IMR-90 (cell line): ENCODE data around the gene CYP2E1. TPM values are rescaled to one million over a fixed set of nuclear protein-coding genes. Genes with fewer than 3 reads are reported as not detected.

ENCODE experiments used
- ATAC-seq: fragments of 200-7000 bp; cut with Tn5 transposase; 2 replicates; pipeline ENCODE4 v1.9.1; 2020; ENCODE audit warnings: low read depth, mild to moderate bottlenecking, moderate library complexity
- BruUV-seq: library from RNA; stranded (reverse); fragments of 400-500 nt; replicated peaks from 2 replicates; lab custom pipeline; 2021; lab: Mats Ljungman, UMichigan
- CTCF ChIA-PET: fragments of 300-600 bp; formaldehyde crosslinking; extraction: SDS; loops from one replicate; lab custom pipeline; 2021; ENCODE audit warnings: antibody characterized with exemption; lab: Yijun Ruan, JAX
- POLR2A ChIA-PET: fragments of 300-600 bp; sonication (Branson Sonifier 250); formaldehyde crosslinking; loops from one replicate; lab custom pipeline; 2022; ENCODE audit warnings: antibody characterized with exemption; ENCODE audit not compliant: unreplicated experiment; lab: Charles Lee
- DNase-seq: peaks from one replicate; pipeline ENCODE4 v3.0.0; 2013
- H2AFZ ChIP-seq: replicated peaks from 2 replicates; pipeline ENCODE3; 2013; ENCODE audit warnings: low read length, mild to moderate bottlenecking; ENCODE audit not compliant: poor library complexity
- H2AK5ac ChIP-seq: 2 replicates; pipeline ENCODE4 v1.6.1; 2013; ENCODE audit warnings: low read depth, low read length, inconsistent platforms
- H2AK9ac ChIP-seq: replicated peaks from 2 replicates; pipeline ENCODE3; 2013; ENCODE audit warnings: mild to moderate bottlenecking, low read depth, low read length, moderate library complexity; ENCODE audit not compliant: poor library complexity
- H2BK120ac ChIP-seq: 2 replicates; pipeline ENCODE4 v1.6.1; 2013; ENCODE audit warnings: low read depth, low read length, inconsistent platforms
- H2BK15ac ChIP-seq: 3 replicates; pipeline ENCODE4 v1.6.1; 2013; ENCODE audit warnings: low read depth, low read length, inconsistent platforms
- H2BK20ac ChIP-seq: 2 replicates; pipeline ENCODE4 v1.6.1; 2013; ENCODE audit warnings: low read depth, mild to moderate bottlenecking, inconsistent platforms, low read length, moderate library complexity
- H2BK5ac ChIP-seq: 2 replicates; pipeline ENCODE4 v1.6.1; 2013; ENCODE audit warnings: mild to moderate bottlenecking, low read depth, low read length, inconsistent platforms; ENCODE audit not compliant: poor library complexity, severe bottlenecking
- H3K14ac ChIP-seq: replicated peaks from 2 replicates; pipeline ENCODE4 v1.6.1; 2013; ENCODE audit warnings: low read depth, low read length, inconsistent platforms
- H3K18ac ChIP-seq: 2 replicates; pipeline ENCODE4 v1.6.1; 2013; ENCODE audit warnings: low read depth, low read length, control low read depth
- H3K23ac ChIP-seq: 2 replicates; pipeline ENCODE4 v1.6.1; 2013; ENCODE audit warnings: low read depth, low read length, inconsistent platforms
- H3K27ac ChIP-seq: 2 replicates; pipeline ENCODE4 v1.5.1; 2013; ENCODE audit warnings: mild to moderate bottlenecking, control low read depth, low read length; ENCODE audit not compliant: insufficient read depth
- H3K27me3 ChIP-seq: 2 replicates; pipeline ENCODE4 v1.6.1; 2013; ENCODE audit warnings: low read length; ENCODE audit not compliant: control insufficient read depth, insufficient read depth
- H3K36me3 ChIP-seq: 2 replicates; pipeline ENCODE4 v1.6.1; 2013; ENCODE audit warnings: low read length, mixed read lengths; ENCODE audit not compliant: control insufficient read depth, insufficient read depth
- H3K4ac ChIP-seq: 2 replicates; pipeline ENCODE4 v1.6.1; 2013; ENCODE audit warnings: low read depth, low read length, inconsistent platforms
- H3K4me1 ChIP-seq: 2 replicates; pipeline ENCODE4 v1.6.1; 2013; ENCODE audit warnings: low read length, mixed read lengths; ENCODE audit not compliant: control insufficient read depth, insufficient read depth
- H3K4me2 ChIP-seq: 2 replicates; pipeline ENCODE4 v1.6.1; 2013; ENCODE audit warnings: low read depth, mild to moderate bottlenecking, control low read depth, low read length, moderate library complexity
- H3K4me3 ChIP-seq: 2 replicates; pipeline ENCODE4 v1.5.1; 2013; ENCODE audit warnings: low read depth, mild to moderate bottlenecking, control low read depth, low read length, moderate library complexity; ENCODE audit not compliant: insufficient read depth
- H3K56ac ChIP-seq: 2 replicates; pipeline ENCODE4 v1.6.1; 2013; ENCODE audit warnings: low read length, inconsistent platforms; ENCODE audit not compliant: insufficient read depth; ENCODE audit errors: extremely low read depth
- H3K79me1 ChIP-seq, 2 experiments: 2 replicates each; pipeline ENCODE4 v1.6.1; 2013; ENCODE audit warnings: low read length in 2 of 2, inconsistent platforms in 1 of 2, low read depth in 1 of 2
- H3K9ac ChIP-seq: 2 replicates; pipeline ENCODE4 v1.6.1; 2013; ENCODE audit warnings: low read depth, low read length, control low read depth
- H3K9me1 ChIP-seq: 2 replicates; pipeline ENCODE4 v1.6.1; 2013; ENCODE audit warnings: low read length, inconsistent platforms; ENCODE audit not compliant: insufficient read depth
- H3K9me3 ChIP-seq: 2 replicates; pipeline ENCODE4 v1.6.1; 2013; ENCODE audit warnings: low read length; ENCODE audit not compliant: control insufficient read depth, insufficient read depth
- H4K20me1 ChIP-seq: 2 replicates; pipeline ENCODE4 v1.6.1; 2013; ENCODE audit warnings: low read length, inconsistent platforms; ENCODE audit not compliant: insufficient read depth
- H4K5ac ChIP-seq: 2 replicates; pipeline ENCODE4 v1.6.1; 2013; ENCODE audit warnings: mild to moderate bottlenecking, low read depth, low read length, control low read depth
- H4K8ac ChIP-seq, 2 experiments: 2 replicates each; pipeline ENCODE4 v1.6.1; 2013; ENCODE audit warnings: low read depth in 2 of 2, low read length in 2 of 2, control low read depth in 1 of 2, inconsistent platforms in 1 of 2
- H4K91ac ChIP-seq: 2 replicates; pipeline ENCODE4 v1.6.1; 2013; ENCODE audit warnings: low read depth, low read length, inconsistent platforms; ENCODE audit not compliant: insufficient read depth
- BHLHE40 ChIP-seq: fragments of 150-350 bp; IDR thresholded peaks from 2 replicates; pipeline ENCODE4 v1.6.1; 2016; ENCODE audit warnings: mild to moderate bottlenecking, low read depth, low read length
- CEBPB ChIP-seq: IDR thresholded peaks from 2 replicates; pipeline ENCODE4 v1.6.1; 2012; ENCODE audit warnings: low read depth, low read length, improper control_type of control experiment
- CHD1 ChIP-seq: IDR thresholded peaks from 2 replicates; pipeline ENCODE4 v1.6.1; 2012; ENCODE audit warnings: low read depth, low read length, improper control_type of control experiment
- FOS ChIP-seq: fragments of 150-350 bp; IDR thresholded peaks from 2 replicates; pipeline ENCODE4 v1.6.1; 2016; ENCODE audit warnings: low read depth, low read length
- MAFK ChIP-seq: IDR thresholded peaks from 2 replicates; pipeline ENCODE4 v1.6.1; 2012; ENCODE audit warnings: low read depth, low read length, improper control_type of control experiment
- MAZ ChIP-seq: IDR thresholded peaks from 2 replicates; pipeline ENCODE4 v1.6.1; 2012; ENCODE audit warnings: low read depth, mild to moderate bottlenecking, low read length, improper control_type of control experiment, moderate library complexity, borderline replicate concordance
- NFE2L2 ChIP-seq: fragments of 150-350 bp; IDR thresholded peaks from 2 replicates; pipeline ENCODE4 v1.6.1; 2016; ENCODE audit warnings: low read depth, mild to moderate bottlenecking, low read length
- RAD21 ChIP-seq: IDR thresholded peaks from 2 replicates; pipeline ENCODE4 v1.6.1; 2012; ENCODE audit warnings: low read length, improper control_type of control experiment
- RFX5 ChIP-seq: IDR thresholded peaks from 2 replicates; pipeline ENCODE4 v1.8.0; 2012; ENCODE audit warnings: low read depth, mild to moderate bottlenecking, low read length, moderate library complexity
- SMC3 ChIP-seq: fragments of 150-350 bp; IDR thresholded peaks from 2 replicates; pipeline ENCODE4 v1.6.1; 2016; ENCODE audit warnings: low read depth, mild to moderate bottlenecking, antibody characterized with exemption, low read length, moderate library complexity
- WGBS, 2 experiments: methylation state at CpG; one replicate each; pipeline versions ENCODE4 v1.1.5 to v1.1.7; 2013; ENCODE audit warnings: missing lambda C conversion rate in 2 of 2; ENCODE audit not compliant: insufficient read length in 1 of 2; ENCODE audit errors: extremely low coverage in 2 of 2; 5-methylcytosine and 5-hydroxymethylcytosine counted together
- dilution Hi-C: fragments of 300-500 bp; cut with HindIII; formaldehyde crosslinking; loops from one replicate; pipeline ENCODE4 v1.14.3; 2018; ENCODE audit warnings: low sequenced_read_pairs; ENCODE audit not compliant: unreplicated experiment
- in situ Hi-C: fragments of 300-500 bp; cut with MboI; formaldehyde crosslinking; loops from 3 replicates; pipeline ENCODE4 v1.14.3; 2019; ENCODE audit warnings: low sequenced_read_pairs, inconsistent platforms, mixed read lengths
- intact Hi-C: fragments of 100-400 bp; cut with micrococcal nuclease; formaldehyde crosslinking; loops from 2 replicates; pipeline ENCODE4 v1.10.0; 2022
- polyA plus RNA-seq, 3 experiments: library from polyadenylated mRNA; depleted of rRNA; stranded (reverse); fragments of >200 nt; gene quantifications; 2 replicates each; pipeline ENCODE4 v1.2.3, GENCODE V29; 2012; ENCODE audit warnings: low replicate concordance in 1 of 3
- total RNA-seq: library from RNA; depleted of rRNA; stranded (reverse); fragments of >200 nt; gene quantifications from 2 replicates; pipeline ENCODE4 v1.2.3, GENCODE V29; 2012
- TF ChIP-seq, protein P1 (sequence below): fragments of 150-350 bp; IDR thresholded peaks from 2 replicates; pipeline ENCODE4 v1.6.1; 2016; ENCODE audit warnings: low read depth, mild to moderate bottlenecking, low read length, moderate library complexity, borderline replicate concordance
- TF ChIP-seq, protein P2 (sequence below): conservative IDR thresholded peaks from 2 replicates; pipeline ENCODE4 v1.5.1; 2012; ENCODE audit warnings: mild to moderate bottlenecking, low read depth, low read length, improper control_type of control experiment
- TF ChIP-seq, protein P3 (sequence below): fragments of 150-350 bp; IDR thresholded peaks from 2 replicates; pipeline ENCODE4 v1.6.1; 2017; ENCODE audit warnings: mild to moderate bottlenecking, antibody characterized with exemption, low read length, low read depth

CYP2E1 gene
- total and polyA plus RNA-seq, 2 of the 4 experiments (the other 2 are of a cell fraction), result 0.36 to 1.7 TPM

DNA sequence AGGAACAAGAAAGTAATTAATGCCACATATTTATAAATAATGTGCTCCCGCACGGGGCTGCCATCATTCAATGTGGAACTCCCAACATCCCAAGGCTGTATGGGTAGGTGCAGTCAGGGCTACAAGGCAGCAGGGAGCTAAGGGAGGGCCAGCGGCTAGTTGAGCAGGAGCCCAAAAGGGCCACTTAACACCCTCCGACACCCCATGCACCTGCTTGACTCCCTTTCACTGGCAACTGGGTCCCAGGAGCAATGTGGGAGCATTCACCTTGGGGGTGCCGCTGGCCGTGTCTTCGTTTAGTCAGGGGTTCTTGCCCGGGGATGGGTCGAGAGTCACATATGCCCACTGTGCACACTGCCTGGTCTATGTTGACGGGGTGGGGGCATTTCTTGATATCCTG lies 45.5 kb upstream of the CYP2E1 start:
- ATAC-seq (no peak), DNase-seq (no peak)
- CTCF ChIA-PET, result no interaction called here
- no peak overlapping the region for H2AK5ac ChIP-seq
- no peaks in the 10 kb centered on the region for H3K27me3 ChIP-seq
- H3K56ac ChIP-seq, result no peak overlapping the region
- H3K9me1 ChIP-seq, result no peaks in the 10 kb centered on the region
- in situ Hi-C loops (no loop called here), intact Hi-C loops (no loop called here), dilution Hi-C loops (no loop called here)
- no peak overlapping the region for H3K9ac ChIP-seq
- TF ChIP-seq, protein P1, sequence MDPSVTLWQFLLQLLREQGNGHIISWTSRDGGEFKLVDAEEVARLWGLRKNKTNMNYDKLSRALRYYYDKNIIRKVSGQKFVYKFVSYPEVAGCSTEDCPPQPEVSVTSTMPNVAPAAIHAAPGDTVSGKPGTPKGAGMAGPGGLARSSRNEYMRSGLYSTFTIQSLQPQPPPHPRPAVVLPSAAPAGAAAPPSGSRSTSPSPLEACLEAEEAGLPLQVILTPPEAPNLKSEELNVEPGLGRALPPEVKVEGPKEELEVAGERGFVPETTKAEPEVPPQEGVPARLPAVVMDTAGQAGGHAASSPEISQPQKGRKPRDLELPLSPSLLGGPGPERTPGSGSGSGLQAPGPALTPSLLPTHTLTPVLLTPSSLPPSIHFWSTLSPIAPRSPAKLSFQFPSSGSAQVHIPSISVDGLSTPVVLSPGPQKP, result no peak
- TF ChIP-seq CEBPB (no peak), SMC3 (no peak), MAZ (no peak), MAFK (no peak), NFE2L2 (no peak), FOS (no peak), RAD21 (no peak), RFX5 (no peak), CHD1 (no peak), BHLHE40 (no peak)
- TF ChIP-seq, protein P2, sequence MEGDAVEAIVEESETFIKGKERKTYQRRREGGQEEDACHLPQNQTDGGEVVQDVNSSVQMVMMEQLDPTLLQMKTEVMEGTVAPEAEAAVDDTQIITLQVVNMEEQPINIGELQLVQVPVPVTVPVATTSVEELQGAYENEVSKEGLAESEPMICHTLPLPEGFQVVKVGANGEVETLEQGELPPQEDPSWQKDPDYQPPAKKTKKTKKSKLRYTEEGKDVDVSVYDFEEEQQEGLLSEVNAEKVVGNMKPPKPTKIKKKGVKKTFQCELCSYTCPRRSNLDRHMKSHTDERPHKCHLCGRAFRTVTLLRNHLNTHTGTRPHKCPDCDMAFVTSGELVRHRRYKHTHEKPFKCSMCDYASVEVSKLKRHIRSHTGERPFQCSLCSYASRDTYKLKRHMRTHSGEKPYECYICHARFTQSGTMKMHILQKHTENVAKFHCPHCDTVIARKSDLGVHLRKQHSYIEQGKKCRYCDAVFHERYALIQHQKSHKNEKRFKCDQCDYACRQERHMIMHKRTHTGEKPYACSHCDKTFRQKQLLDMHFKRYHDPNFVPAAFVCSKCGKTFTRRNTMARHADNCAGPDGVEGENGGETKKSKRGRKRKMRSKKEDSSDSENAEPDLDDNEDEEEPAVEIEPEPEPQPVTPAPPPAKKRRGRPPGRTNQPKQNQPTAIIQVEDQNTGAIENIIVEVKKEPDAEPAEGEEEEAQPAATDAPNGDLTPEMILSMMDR, result no peak
- TF ChIP-seq, protein P3, sequence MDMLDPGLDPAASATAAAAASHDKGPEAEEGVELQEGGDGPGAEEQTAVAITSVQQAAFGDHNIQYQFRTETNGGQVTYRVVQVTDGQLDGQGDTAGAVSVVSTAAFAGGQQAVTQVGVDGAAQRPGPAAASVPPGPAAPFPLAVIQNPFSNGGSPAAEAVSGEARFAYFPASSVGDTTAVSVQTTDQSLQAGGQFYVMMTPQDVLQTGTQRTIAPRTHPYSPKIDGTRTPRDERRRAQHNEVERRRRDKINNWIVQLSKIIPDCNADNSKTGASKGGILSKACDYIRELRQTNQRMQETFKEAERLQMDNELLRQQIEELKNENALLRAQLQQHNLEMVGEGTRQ, result no peak
- no peak overlapping the region for H2AFZ ChIP-seq
- H4K20me1 ChIP-seq, result no peaks in the 10 kb centered on the region
- H4K91ac ChIP-seq, result no peak overlapping the region
- H3K4ac ChIP-seq, result no peak overlapping the region
- no CpG with 5 or more reads among the region's 10 CpGs for WGBS, 2 experiments
- no peak overlapping the region for H3K4me2 ChIP-seq
- H3K79me1 ChIP-seq, result no peaks in the 10 kb centered on the region
- POLR2A ChIA-PET, result no interaction called here
- no peak overlapping the region for H2BK20ac ChIP-seq
- 0 out of 2 replicates have a peak, but pooled peaks cover 3% of the 10 kb centered on the region for H3K9me3 ChIP-seq
- H4K5ac ChIP-seq, result no peak overlapping the region
- H3K4me1 ChIP-seq, result no peaks in the 10 kb centered on the region
- no peak overlapping the region for H2AK9ac ChIP-seq
- no peak overlapping the region for H2BK120ac ChIP-seq
- no peak overlapping the region for H2BK15ac ChIP-seq
- no peak overlapping the region for H2BK5ac ChIP-seq
- H3K23ac ChIP-seq, result no peak overlapping the region
- H3K36me3 ChIP-seq, result no peaks in the 10 kb centered on the region
- no peak overlapping the region for H3K27ac ChIP-seq
- H3K4me3 ChIP-seq, result no peak overlapping the region
- no peak overlapping the region for H3K14ac ChIP-seq
- H4K8ac ChIP-seq, result no peak overlapping the region
- H3K18ac ChIP-seq, result no peak overlapping the region
- no TSS peak for BruUV-seq
